WTC11 (cell line): Measurements from ENCODE around the gene MAPK14. TPM values are rescaled to one million over a fixed set of nuclear protein-coding genes. Genes with fewer than 3 reads are reported as not detected.

Source experiments
- ATAC-seq: fragments of 200-7000 bp; cut with Tn5 transposase; 2 replicates; pipeline ENCODE4 v1.10.0; 2021; ENCODE audit warnings: mild to moderate bottlenecking, moderate library complexity
- CTCF ChIA-PET: fragments of 300-600 bp; sonication (Branson Sonifier 250); formaldehyde crosslinking; loops from one replicate; lab custom pipeline; 2021; ENCODE audit warnings: antibody characterized with exemption; lab: Charles Lee
- POLR2A ChIA-PET: fragments of 350-600 bp; sonication (Branson Sonifier 250); formaldehyde crosslinking; loops from one replicate; lab custom pipeline; 2021; ENCODE audit warnings: antibody characterized with exemption; lab: Charles Lee
- DNase-seq: peaks from one replicate; pipeline ENCODE4 v3.0.0; 2021; ENCODE audit warnings: low spot score
- H3K27ac Mint-ChIP-seq: 2 replicates; pipeline ENCODE4 v1.8.0; 2021; ENCODE audit warnings: mixed read lengths
- H3K27me3 Mint-ChIP-seq: 2 replicates; pipeline ENCODE4 v1.8.0; 2021; ENCODE audit warnings: low read depth, mild to moderate bottlenecking, moderate library complexity, mixed read lengths
- H3K36me3 Mint-ChIP-seq: 2 replicates; pipeline ENCODE4 v1.8.0; 2021; ENCODE audit warnings: mixed read lengths
- H3K4me1 Mint-ChIP-seq: 2 replicates; pipeline ENCODE4 v1.8.0; 2022; ENCODE audit warnings: mixed read lengths
- H3K4me3 Mint-ChIP-seq: 2 replicates; pipeline ENCODE4 v1.8.0; 2021; ENCODE audit warnings: mild to moderate bottlenecking, moderate library complexity, mixed read lengths
- H3K9me3 Mint-ChIP-seq: 2 replicates; pipeline ENCODE4 v1.8.0; 2021; ENCODE audit warnings: mixed read lengths
- ATF6 ChIP-seq: sonication (generic); formaldehyde crosslinking; IDR thresholded peaks from 2 replicates; pipeline ENCODE4 v1.8.1; 2023; ENCODE audit warnings: mild to moderate bottlenecking, missing genetic modification reagents
- ERG ChIP-seq: fragments of 250-450 bp; sonication (Bioruptor Pico); IDR thresholded peaks from 2 replicates; pipeline ENCODE4 v1.8.0; 2021; ENCODE audit warnings: mild to moderate bottlenecking
- RORB ChIP-seq: fragments of 250-450 bp; sonication (Bioruptor Pico); IDR thresholded peaks from 2 replicates; pipeline ENCODE4 v1.9.0; 2021; ENCODE audit warnings: mild to moderate bottlenecking
- ZNF281 ChIP-seq: sonication (generic); formaldehyde crosslinking; IDR thresholded peaks from 2 replicates; pipeline ENCODE4 v1.8.0; 2023; ENCODE audit warnings: mild to moderate bottlenecking, missing genetic modification reagents
- total RNA-seq: library from RNA; stranded (reverse); gene quantifications from 3 replicates; pipeline ENCODE4 v1.2.3, GENCODE V29; 2021
- TF ChIP-seq, protein P1 (sequence below): sonication (generic); formaldehyde crosslinking; IDR thresholded peaks from 2 replicates; pipeline ENCODE4 v1.8.1; 2022; ENCODE audit warnings: missing genetic modification reagents, borderline replicate concordance
- TF ChIP-seq, protein P2 (sequence below): sonication (generic); formaldehyde crosslinking; IDR thresholded peaks from 2 replicates; pipeline ENCODE4 v1.8.1; 2023; ENCODE audit warnings: mild to moderate bottlenecking, missing genetic modification reagents
- TF ChIP-seq, protein P3 (sequence below): sonication (generic); formaldehyde crosslinking; IDR thresholded peaks from 2 replicates; pipeline ENCODE4 v1.8.0; 2023; ENCODE audit warnings: missing genetic modification reagents, mild to moderate bottlenecking, borderline replicate concordance
- TF ChIP-seq, protein P4 (sequence below): sonication (generic); formaldehyde crosslinking; IDR thresholded peaks from 2 replicates; pipeline ENCODE4 v1.8.0; 2022; ENCODE audit warnings: mild to moderate bottlenecking, missing genetic modification reagents

Gene MAPK14
- total RNA-seq, 1 experiment from 2014 or later, result 34.0 TPM

- no peak for TF ChIP-seq ZNF281 (CRISPR knock-in tag)
- TF ChIP-seq, protein P1, sequence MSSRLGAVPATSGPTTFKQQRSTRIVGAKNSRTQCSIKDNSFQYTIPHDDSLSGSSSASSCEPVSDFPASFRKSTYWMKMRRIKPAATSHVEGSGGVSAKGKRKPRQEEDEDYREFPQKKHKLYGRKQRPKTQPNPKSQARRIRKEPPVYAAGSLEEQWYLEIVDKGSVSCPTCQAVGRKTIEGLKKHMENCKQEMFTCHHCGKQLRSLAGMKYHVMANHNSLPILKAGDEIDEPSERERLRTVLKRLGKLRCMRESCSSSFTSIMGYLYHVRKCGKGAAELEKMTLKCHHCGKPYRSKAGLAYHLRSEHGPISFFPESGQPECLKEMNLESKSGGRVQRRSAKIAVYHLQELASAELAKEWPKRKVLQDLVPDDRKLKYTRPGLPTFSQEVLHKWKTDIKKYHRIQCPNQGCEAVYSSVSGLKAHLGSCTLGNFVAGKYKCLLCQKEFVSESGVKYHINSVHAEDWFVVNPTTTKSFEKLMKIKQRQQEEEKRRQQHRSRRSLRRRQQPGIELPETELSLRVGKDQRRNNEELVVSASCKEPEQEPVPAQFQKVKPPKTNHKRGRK (CRISPR knock-in tag), result no peak
- TF ChIP-seq ATF6 (CRISPR knock-in tag), result no peak
- TF ChIP-seq, protein P2, sequence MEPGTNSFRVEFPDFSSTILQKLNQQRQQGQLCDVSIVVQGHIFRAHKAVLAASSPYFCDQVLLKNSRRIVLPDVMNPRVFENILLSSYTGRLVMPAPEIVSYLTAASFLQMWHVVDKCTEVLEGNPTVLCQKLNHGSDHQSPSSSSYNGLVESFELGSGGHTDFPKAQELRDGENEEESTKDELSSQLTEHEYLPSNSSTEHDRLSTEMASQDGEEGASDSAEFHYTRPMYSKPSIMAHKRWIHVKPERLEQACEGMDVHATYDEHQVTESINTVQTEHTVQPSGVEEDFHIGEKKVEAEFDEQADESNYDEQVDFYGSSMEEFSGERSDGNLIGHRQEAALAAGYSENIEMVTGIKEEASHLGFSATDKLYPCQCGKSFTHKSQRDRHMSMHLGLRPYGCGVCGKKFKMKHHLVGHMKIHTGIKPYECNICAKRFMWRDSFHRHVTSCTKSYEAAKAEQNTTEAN, result no peak
- TF ChIP-seq, protein P3, sequence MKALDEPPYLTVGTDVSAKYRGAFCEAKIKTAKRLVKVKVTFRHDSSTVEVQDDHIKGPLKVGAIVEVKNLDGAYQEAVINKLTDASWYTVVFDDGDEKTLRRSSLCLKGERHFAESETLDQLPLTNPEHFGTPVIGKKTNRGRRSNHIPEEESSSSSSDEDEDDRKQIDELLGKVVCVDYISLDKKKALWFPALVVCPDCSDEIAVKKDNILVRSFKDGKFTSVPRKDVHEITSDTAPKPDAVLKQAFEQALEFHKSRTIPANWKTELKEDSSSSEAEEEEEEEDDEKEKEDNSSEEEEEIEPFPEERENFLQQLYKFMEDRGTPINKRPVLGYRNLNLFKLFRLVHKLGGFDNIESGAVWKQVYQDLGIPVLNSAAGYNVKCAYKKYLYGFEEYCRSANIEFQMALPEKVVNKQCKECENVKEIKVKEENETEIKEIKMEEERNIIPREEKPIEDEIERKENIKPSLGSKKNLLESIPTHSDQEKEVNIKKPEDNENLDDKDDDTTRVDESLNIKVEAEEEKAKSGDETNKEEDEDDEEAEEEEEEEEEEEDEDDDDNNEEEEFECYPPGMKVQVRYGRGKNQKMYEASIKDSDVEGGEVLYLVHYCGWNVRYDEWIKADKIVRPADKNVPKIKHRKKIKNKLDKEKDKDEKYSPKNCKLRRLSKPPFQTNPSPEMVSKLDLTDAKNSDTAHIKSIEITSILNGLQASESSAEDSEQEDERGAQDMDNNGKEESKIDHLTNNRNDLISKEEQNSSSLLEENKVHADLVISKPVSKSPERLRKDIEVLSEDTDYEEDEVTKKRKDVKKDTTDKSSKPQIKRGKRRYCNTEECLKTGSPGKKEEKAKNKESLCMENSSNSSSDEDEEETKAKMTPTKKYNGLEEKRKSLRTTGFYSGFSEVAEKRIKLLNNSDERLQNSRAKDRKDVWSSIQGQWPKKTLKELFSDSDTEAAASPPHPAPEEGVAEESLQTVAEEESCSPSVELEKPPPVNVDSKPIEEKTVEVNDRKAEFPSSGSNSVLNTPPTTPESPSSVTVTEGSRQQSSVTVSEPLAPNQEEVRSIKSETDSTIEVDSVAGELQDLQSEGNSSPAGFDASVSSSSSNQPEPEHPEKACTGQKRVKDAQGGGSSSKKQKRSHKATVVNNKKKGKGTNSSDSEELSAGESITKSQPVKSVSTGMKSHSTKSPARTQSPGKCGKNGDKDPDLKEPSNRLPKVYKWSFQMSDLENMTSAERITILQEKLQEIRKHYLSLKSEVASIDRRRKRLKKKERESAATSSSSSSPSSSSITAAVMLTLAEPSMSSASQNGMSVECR (CRISPR knock-in tag), result no peak
- no peak for TF ChIP-seq ERG (CRISPR knock-in tag)
- TF ChIP-seq, all 79 proteins: peak for 0
These were observed 39.2 kb downstream of the MAPK14 start (continued) for GRCh38 chr6:36066817-36067216.

- CTCF ChIA-PET, result no interaction called here
- ATAC-seq, result no peak
These were observed 39.9 kb downstream of the MAPK14 start for GRCh38 chr6:36067374-36068011.

More at GRCh38 chr6:36067374-36068011, 39.9 kb downstream of the MAPK14 start:
- H3K36me3 Mint-ChIP-seq, result no peaks in the 10 kb centered on the region
- no peak overlapping the region for H3K4me3 Mint-ChIP-seq
- DNase-seq, result no peak
- H3K27ac Mint-ChIP-seq, result no peak overlapping the region; the same call in 1 of the 2 replicates
- no peak for TF ChIP-seq RORB (CRISPR knock-in tag)
- TF ChIP-seq, protein P4, sequence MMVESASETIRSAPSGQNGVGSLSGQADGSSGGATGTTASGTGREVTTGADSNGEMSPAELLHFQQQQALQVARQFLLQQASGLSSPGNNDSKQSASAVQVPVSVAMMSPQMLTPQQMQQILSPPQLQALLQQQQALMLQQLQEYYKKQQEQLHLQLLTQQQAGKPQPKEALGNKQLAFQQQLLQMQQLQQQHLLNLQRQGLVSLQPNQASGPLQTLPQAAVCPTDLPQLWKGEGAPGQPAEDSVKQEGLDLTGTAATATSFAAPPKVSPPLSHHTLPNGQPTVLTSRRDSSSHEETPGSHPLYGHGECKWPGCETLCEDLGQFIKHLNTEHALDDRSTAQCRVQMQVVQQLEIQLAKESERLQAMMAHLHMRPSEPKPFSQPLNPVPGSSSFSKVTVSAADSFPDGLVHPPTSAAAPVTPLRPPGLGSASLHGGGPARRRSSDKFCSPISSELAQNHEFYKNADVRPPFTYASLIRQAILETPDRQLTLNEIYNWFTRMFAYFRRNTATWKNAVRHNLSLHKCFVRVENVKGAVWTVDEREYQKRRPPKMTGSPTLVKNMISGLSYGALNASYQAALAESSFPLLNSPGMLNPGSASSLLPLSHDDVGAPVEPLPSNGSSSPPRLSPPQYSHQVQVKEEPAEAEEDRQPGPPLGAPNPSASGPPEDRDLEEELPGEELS, result no peak
- no peaks in the 10 kb centered on the region for H3K27me3 Mint-ChIP-seq
- no peaks in the 10 kb centered on the region for H3K9me3 Mint-ChIP-seq
- H3K4me1 Mint-ChIP-seq, result 0 out of 2 replicates have a peak, but pooled peaks cover 10% of the 10 kb centered on the region
- POLR2A ChIA-PET, result no interaction called here
